Measurements from ENCODE around the gene PRKAR2A.

Gene PRKAR2A

DNA sequence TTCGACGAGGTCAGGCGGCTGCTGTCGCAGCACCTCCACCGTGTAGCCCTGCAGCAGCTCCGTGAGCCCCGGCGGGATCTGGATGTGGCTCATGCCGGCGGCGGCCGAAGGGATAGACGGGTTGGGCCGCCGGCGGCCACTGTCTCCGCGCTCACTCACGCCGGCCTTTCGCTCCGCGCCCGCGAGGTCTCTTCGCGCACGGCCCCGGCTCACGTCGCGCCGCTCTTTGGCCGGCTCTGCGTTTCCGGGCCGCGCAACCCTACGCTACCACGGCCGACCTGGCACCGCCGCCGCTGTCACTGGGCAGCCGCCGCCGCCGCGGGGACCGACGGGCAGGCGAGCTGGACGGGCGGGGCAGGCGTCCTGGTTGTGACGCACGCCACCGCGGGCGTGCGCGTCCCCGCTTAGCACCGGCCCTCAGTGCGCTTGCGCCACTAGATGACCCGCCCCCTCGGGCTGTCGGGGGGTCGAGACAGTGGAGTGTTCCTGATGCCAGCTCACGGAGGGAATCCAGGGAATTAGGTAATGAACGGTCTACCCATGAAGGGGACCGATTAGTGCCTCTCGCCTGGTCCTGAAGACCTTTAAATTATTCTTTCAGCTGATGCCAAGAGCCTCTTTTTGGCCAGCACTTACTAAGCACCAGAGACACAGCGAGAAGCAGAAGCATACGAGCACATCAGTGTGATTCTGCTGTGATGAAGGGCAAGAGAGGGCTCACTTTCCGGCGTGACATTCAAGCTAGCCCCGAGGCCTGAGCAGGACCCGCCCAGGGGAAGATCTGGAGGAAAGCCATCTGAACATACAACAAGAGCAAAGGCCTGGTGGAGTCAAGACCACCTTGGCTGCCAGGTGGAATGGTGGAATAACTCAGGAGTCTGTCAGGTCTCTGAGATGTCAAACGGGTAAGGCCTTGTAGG is at the start of gene PRKAR2A:
Gene PRKAR2A (minus strand): TSS at position 371 of the 920 bp plus-strand sequence. CDS start 278 bp downstream, at position 93.
- no peak for FAIRE-seq

DNA sequence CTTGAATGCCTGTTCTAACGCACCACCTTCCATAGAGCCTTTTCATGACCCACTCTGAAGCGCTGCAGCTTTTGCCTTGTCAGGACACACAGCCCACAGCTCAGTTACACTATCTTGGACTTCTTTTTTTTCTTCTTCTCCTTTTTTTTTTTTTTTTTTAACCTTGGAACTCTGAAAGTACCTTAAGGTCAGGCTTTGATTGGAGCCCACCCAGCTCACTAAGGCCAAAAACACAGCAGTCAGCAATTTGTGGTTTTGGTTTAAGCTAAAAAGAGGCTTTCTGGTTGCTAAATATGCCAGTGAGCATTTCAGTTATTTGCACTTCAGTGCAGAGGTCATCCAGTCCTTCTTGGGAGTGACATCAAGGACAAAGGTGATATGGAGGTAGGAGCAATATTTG is 49.3 kb upstream of the PRKAR2A start:
- no peak for FAIRE-seq

DNA sequence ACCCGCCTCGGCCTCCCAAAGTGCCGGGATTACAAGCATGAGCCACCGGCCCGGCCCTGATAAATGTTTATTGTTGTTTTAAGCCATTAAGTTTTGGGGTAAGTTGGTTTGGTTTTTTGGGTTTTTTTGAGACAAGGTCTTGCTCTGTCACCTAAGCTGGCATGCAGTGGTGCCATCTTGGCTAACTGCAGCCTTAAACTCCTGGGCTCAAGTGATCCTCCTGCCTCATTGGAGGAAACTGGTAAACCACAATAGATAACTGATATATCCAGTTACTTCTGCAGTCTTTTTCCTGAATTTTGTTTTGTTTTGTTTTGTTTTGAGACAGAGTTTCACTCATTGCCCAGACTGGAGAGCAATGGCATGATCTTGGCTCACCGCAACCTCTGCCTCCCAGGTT is 46.8 kb upstream of the PRKAR2A start:
- FAIRE-seq: no peak

DNA sequence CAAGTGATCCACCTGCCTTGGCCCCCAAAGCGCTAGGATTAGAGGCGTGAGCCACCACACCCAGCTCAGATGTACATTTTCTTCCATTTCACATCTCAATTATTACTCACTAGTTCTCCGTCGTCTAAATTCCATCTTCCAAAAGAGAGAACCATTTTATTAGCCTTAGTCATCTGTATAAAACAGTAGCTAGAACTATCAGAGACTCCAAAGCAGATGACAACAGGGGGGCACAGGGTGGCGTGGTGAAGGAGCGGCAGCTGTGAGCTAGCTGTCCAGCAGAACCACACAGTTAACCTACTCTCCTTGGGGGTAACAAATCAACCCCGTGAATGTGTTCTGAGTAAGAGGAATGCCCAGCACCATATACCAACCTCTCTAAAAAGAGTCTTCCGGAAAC is 43.9 kb upstream of the PRKAR2A start:
- FAIRE-seq: no peak

GRCh38 chr3:48885753-48886152 is 38.1 kb upstream of the PRKAR2A start:
- FAIRE-seq: no peak

DNA sequence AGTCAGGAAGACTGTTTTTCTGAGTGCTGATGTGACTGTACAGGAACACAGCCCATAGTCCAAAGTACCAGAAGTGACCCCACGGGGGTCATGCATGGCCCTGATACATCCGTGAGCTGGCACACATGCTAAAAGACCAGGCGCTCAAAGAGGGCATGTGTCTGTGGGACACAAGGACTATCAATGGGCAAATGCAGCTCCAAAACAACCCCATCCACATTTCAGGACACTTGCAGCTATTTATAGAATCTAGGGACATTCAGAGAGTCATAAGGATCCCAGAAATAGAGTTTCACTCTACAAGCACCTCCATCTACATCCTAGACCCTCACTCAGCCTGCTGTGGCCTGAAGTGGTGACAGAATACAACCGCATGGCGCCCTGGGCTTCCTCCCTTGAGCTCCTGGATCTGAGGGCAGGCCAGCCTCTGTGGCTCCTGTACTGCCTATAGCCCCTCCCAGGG is 34.0 kb upstream of the PRKAR2A start:
- no peak for FAIRE-seq

DNA sequence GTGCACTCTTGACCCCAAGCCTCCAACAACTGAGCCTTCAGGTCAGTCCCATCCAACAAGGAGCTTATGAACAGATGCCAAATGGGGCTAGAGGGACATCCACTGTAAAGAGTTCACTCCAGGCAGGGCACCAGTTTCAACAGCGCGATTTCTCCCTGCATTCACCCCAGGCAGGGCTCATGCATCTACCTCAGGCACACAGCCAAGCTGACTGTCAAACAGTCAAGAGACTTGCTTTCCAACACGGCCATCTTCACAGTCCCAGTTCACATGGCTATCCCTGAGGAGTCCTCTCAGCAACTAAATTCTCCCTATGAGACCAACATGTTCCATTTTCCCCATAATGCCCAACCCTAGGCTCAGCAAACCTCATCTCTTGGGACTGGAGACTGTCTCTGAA is 33.3 kb upstream of the PRKAR2A start:
- no peak for FAIRE-seq

DNA sequence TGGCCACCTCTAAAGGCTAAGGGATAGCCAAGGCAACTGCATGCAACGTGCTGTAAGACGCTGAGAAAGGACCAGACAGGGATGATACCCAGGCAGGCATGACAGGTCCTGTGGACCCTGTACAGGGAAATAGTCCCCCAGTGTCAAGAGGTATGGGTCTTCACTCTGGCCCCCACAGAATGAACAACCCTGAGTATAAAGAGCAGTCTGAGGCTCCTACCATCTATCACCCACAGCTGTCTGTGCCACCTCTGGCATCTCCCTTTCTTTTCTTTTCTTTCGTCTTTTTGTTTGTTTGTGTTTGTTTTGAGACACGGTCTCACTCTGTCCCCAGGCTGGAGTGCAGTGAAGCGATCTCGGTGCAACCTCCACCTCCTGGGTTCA is 32.3 kb upstream of the PRKAR2A start:
- FAIRE-seq: no peak

- no peak for FAIRE-seq
These were observed 31.8 kb upstream of the PRKAR2A start for GRCh38 chr3:48879307-48879993.

- FAIRE-seq: no peak
These were observed 30.0 kb upstream of the PRKAR2A start for GRCh38 chr3:48877671-48878070.

- no peak for FAIRE-seq
These were observed 15.4 kb upstream of the PRKAR2A start for GRCh38 chr3:48863122-48863521.

- no peak for FAIRE-seq
These were observed 11.5 kb upstream of the PRKAR2A start for GRCh38 chr3:48859206-48859605.

GRCh38 chr3:48858709-48859108 is 11.0 kb upstream of the PRKAR2A start:
- no peak for FAIRE-seq

DNA sequence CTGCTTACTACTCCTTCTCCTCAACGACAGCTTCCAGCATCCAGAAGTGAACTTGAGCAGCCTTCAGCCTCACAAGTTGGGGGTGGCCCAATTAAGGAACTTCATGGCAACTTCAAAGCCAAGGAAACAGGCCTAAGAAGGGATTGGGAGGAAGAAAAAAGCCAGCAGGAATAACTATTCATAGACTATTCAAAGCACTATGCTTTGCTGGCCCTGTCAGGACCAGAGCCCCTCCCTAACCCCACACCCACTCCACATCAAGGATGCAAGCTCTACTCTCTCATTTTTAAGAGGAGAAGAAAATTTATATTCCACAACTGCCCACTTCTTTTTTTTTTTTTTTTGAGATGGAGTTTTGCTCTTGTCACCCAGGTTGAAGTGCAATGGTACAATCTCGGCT is 10.0 kb upstream of the PRKAR2A start:
- FAIRE-seq: no peak

GRCh38 chr3:48856469-48856868 is 8.8 kb upstream of the PRKAR2A start:
- FAIRE-seq: no peak

- no peak for FAIRE-seq
These were observed 8.2 kb upstream of the PRKAR2A start for GRCh38 chr3:48855681-48856447.

GRCh38 chr3:48852151-48852550 is 4.5 kb upstream of the PRKAR2A start:
- FAIRE-seq: no peak

DNA sequence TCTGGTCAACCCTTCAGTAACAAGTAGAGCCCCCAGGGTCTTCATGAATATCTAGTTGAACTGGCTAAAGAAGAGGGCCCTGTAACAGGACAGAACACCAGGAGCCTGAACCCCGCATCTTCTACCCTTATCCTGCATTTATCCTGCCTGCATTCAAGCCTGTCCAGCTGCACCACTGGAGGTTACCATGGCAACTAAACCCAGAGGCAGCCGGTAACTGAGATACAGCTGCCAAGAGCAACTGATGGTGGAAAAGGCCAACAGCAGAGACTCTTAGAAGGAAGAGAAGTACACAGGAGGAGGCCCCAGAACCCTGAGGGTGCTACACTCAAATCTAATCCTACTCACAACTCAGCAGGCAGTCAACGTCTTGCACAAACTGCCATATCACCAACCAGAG is 3.7 kb upstream of the PRKAR2A start:
- FAIRE-seq: no peak

- no peak for FAIRE-seq
These were observed 1.3 kb upstream of the PRKAR2A start for GRCh38 chr3:48848816-48849515.

DNA sequence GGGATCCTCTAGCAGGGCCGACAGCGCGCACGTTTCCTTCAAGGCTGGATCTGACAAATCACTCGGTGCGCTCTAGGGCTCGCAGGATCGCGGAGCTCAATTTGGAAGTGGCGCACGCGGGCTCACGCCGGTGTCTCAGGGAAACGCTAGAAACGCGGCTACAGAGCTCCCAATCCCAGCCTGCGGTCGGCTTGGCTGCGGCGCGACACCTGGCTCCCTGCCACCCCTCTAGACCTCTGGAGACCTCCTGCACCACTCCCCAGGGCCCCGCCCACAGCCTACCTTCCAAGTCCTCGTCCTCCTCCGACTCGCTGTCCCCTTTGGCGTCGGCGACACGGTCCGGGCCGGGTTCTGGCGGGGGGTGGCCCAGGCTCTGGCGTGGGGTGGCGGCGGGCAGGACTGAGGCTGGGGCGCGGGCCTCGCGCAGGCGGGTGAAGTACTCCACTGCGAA is 596 bp downstream of the PRKAR2A start:
- FAIRE-seq: no peak

DNA sequence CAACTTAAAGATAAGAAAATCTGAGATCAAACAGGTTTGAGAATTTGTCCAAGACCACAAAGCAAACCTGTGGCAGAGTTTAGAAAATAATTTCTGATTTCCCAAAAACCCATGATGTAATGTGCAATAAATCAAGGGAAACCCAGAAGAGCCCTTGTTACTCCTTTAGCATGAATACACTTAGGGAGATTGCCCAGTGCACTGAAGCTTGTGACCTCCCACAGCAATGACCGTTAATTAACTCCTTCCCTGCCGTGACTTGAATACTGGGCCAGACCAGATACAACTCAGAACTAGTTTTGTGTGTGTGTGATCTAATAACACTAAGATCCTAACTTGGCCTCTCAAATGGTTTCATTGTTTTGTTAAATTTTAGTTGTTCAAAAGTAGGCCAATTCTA is 2.5 kb downstream of the PRKAR2A start:
- no peak for FAIRE-seq

- FAIRE-seq: no peak
These were observed 10.5 kb downstream of the PRKAR2A start for GRCh38 chr3:48837163-48837562.

Measured in G401.6 (cell line).